Measurements from ENCODE around the gene MYO10.

DNA sequence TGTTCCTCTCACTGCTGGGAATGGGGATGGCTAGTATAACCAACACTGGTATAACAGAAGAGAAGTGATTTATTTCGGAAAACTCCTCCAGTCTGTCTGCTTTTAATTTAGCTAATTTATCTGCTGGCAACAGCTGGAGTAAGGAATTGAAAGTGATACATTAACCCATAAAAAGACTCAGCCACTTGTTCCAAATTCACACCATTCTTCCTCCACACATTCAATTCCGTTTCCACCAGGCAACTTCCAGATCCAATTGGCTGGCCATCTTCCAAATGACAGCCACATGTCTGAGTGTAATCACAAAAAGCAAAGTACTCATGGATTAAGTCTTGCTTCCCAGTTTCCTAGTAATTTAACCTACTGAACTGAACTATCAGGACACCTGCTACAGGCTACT lies 242.2 kb downstream of the MYO10 start:
- TF ChIP-seq ZNF274 (IDR thresholded peaks at IDR 0.05; ENCODE audit: low read depth, low read length) (no peak), YY1 (IDR thresholded peaks at IDR 0.05; ENCODE audit: insufficient read depth, insufficient read length) (no peak)
